Activated CD4-positive, alpha-beta T cell treated with anti-CD3 and anti-CD28 coated beads, Interleukin-2, amount 50 U/mL, for 16 hours (primary cell): ENCODE data around the gene DCAF8L1.
"Not testable (repeated sequence)": the region's sequence is repeated elsewhere in the genome, so short reads cannot be mapped to it uniquely, and the experiment has no call there.

ENCODE experiments used
- DNase-seq: peaks from one replicate; pipeline ENCODE4 v3.0.0-alpha.2; 2020

Gene DCAF8L1

GRCh38 chrX:27981349-27981748 lies at the start of gene DCAF8L1:
DCAF8L1 (minus strand) TSS chrX:27981449; CDS start chrX:27981334, 115 bp downstream.
- DNase-seq = no peak

GRCh38 chrX:28022371-28022770 lies 41.1 kb upstream of the DCAF8L1 start:
- DNase-seq = no peak

- DNase-seq = no peak
Observed at GRCh38 chrX:28016823-28017222, 35.6 kb upstream of the DCAF8L1 start.

GRCh38 chrX:28015993-28016392 lies 34.7 kb upstream of the DCAF8L1 start:
- no peak for DNase-seq

- no peak for DNase-seq
Observed at GRCh38 chrX:28010875-28011274, 29.6 kb upstream of the DCAF8L1 start.

- no peak for DNase-seq
Observed at GRCh38 chrX:27998666-27999065, 17.4 kb upstream of the DCAF8L1 start.

GRCh38 chrX:27997622-27998021 lies 16.4 kb upstream of the DCAF8L1 start:
- DNase-seq = no peak

- no peak for DNase-seq
Observed at GRCh38 chrX:27996132-27996531, 14.9 kb upstream of the DCAF8L1 start.

GRCh38 chrX:27995611-27996010 lies 14.4 kb upstream of the DCAF8L1 start:
- DNase-seq = no peak

- DNase-seq = no peak
Observed at GRCh38 chrX:27987862-27988646, 6.8 kb upstream of the DCAF8L1 start.

- not testable (repeated sequence) for DNase-seq
Observed at GRCh38 chrX:27976934-27977333, 4.3 kb downstream of the DCAF8L1 start.

GRCh38 chrX:27976284-27976683 lies 5.0 kb downstream of the DCAF8L1 start:
- DNase-seq = no peak

GRCh38 chrX:27968878-27969277 lies 12.4 kb downstream of the DCAF8L1 start:
- no peak for DNase-seq

- no peak for DNase-seq
Observed at GRCh38 chrX:27968352-27968751, 12.9 kb downstream of the DCAF8L1 start.

GRCh38 chrX:27966955-27967354 lies 14.3 kb downstream of the DCAF8L1 start:
- DNase-seq = no peak

- DNase-seq = no peak
Observed at GRCh38 chrX:27966492-27966891, 14.8 kb downstream of the DCAF8L1 start.

GRCh38 chrX:27965348-27965747 lies 15.9 kb downstream of the DCAF8L1 start:
- not testable (repeated sequence) for DNase-seq

- no peak for DNase-seq
Observed at GRCh38 chrX:27964432-27964831, 16.8 kb downstream of the DCAF8L1 start.

GRCh38 chrX:27960410-27960809 lies 20.8 kb downstream of the DCAF8L1 start:
- DNase-seq = not testable (repeated sequence)

- DNase-seq = no peak
Observed at GRCh38 chrX:27953171-27953570, 28.1 kb downstream of the DCAF8L1 start.

- DNase-seq = no peak
Observed at GRCh38 chrX:27933361-27933760, 47.9 kb downstream of the DCAF8L1 start.
